ENCODE measurements around the gene HSD17B3.

GRCh38 chr9:96188571-96188970, 113.4 kb downstream of the HSD17B3 start:
- no peak for TF ChIP-seq CTCF (IDR thresholded peaks at IDR 0.05)
- TF ChIP-seq ZFX (IDR thresholded peaks at IDR 0.05; ENCODE audit: borderline replicate concordance), result no peak

Measured in 22Rv1 (cell line).